ENCODE measurements around the gene FBXO36. TPM values are rescaled to one million over a fixed set of nuclear protein-coding genes. Genes with fewer than 3 reads are reported as not detected.

The FBXO36 gene
- polyA plus RNA-seq, 1 donor (not counting 4 experiments of a cell fraction or from before 2014, with no cell fraction given) = 1.7 TPM

- Histone ChIP-seq H3K36me3 (ENCODE audit: control insufficient read depth in 2 of 2, extremely low read depth in 1 of 2, insufficient read depth in 2 of 2, low read length in 2 of 2) (no peaks in the 10 kb centered on the region), H3K9ac (ENCODE audit: control insufficient read depth, extremely low read depth, insufficient read depth, low read length) (no peak overlapping the region), H4K20me1 (ENCODE audit: control insufficient read depth, extremely low read depth, insufficient read depth, low read length) (peaks cover 12% of the 10 kb centered on the region), H3K27ac (ENCODE audit: control insufficient read depth, insufficient read depth, low read length) (no peak overlapping the region), H3K4me2 (ENCODE audit: control insufficient read depth, extremely low read depth, insufficient read depth, low read depth, low read length) (no peak overlapping the region), H3K9me3 (ENCODE audit: control insufficient read depth, low read depth, low read length) (no peaks in the 10 kb centered on the region), H3K27me3 (ENCODE audit: control insufficient read depth, extremely low read depth, insufficient read depth, low read length) (no peaks in the 10 kb centered on the region), H3K79me2 (ENCODE audit: control insufficient read depth, insufficient read depth, low read length) (peaks cover 92% of the 10 kb centered on the region), H3K9me1 (ENCODE audit: control insufficient read depth, extremely low read depth, insufficient read depth, low read length) (no peaks in the 10 kb centered on the region), H3K4me1 (ENCODE audit: control insufficient read depth, extremely low read depth, insufficient read depth, low read length) (peaks cover 10% of the 10 kb centered on the region), H2AFZ (ENCODE audit: control insufficient read depth, low read length) (no peak overlapping the region), H3K4me3 (ENCODE audit: control insufficient read depth in 2 of 3, extremely low read depth in 1 of 3, insufficient read depth in 2 of 3, low read depth in 1 of 3, low read length in 3 of 3) (no peak overlapping the region)
- dilution Hi-C loops (cut with MboI; ENCODE audit: extremely low pct_ligation_motif_present, low sequenced_read_pairs) = no loop called here
- DNase-seq (ENCODE audit: low read depth, low spot score) (no peak), FAIRE-seq (no peak)
- TF ChIP-seq EZH2 (IDR thresholded peaks at IDR 0.05; ENCODE audit: low read length) = no peak
- no peak for TF ChIP-seq CTCF (optimal IDR thresholded peaks at IDR 0.05 in 1 of 3, IDR thresholded peaks at IDR 0.05 in 1 of 3, conservative IDR thresholded peaks at IDR 0.05 in 1 of 3; ENCODE audit: extremely low read depth in 1 of 3, insufficient read depth in 2 of 3, low read length in 3 of 3)
These were observed 34.9 kb upstream of the FBXO36 start for GRCh38 chr2:229887441-229887840.

- no peak for DNase-seq (ENCODE audit: low read depth, low spot score)
- H4K20me1 ChIP-seq (ENCODE audit: control insufficient read depth, extremely low read depth, insufficient read depth, low read length) = peaks cover 12% of the 10 kb centered on the region
These were observed 34.3 kb upstream of the FBXO36 start for GRCh38 chr2:229888031-229888430.

More at GRCh38 chr2:229888031-229888430, 34.3 kb upstream of the FBXO36 start:
- Histone ChIP-seq H3K27me3 (ENCODE audit: control insufficient read depth, extremely low read depth, insufficient read depth, low read length) (no peaks in the 10 kb centered on the region), H3K36me3 (ENCODE audit: control insufficient read depth in 2 of 2, extremely low read depth in 1 of 2, insufficient read depth in 2 of 2, low read length in 2 of 2) (no peaks in the 10 kb centered on the region), H3K9me1 (ENCODE audit: control insufficient read depth, extremely low read depth, insufficient read depth, low read length) (no peaks in the 10 kb centered on the region), H3K79me2 (ENCODE audit: control insufficient read depth, insufficient read depth, low read length) (peaks cover 92% of the 10 kb centered on the region), H3K9ac (ENCODE audit: control insufficient read depth, extremely low read depth, insufficient read depth, low read length) (no peak overlapping the region), H3K9me3 (ENCODE audit: control insufficient read depth, low read depth, low read length) (no peaks in the 10 kb centered on the region), H3K4me3 (ENCODE audit: control insufficient read depth in 2 of 3, extremely low read depth in 1 of 3, insufficient read depth in 2 of 3, low read depth in 1 of 3, low read length in 3 of 3) (no peak overlapping the region), H3K4me2 (ENCODE audit: control insufficient read depth, extremely low read depth, insufficient read depth, low read depth, low read length) (no peak overlapping the region), H3K27ac (ENCODE audit: control insufficient read depth, insufficient read depth, low read length) (no peak overlapping the region), H2AFZ (ENCODE audit: control insufficient read depth, low read length) (no peak overlapping the region), H3K4me1 (ENCODE audit: control insufficient read depth, extremely low read depth, insufficient read depth, low read length) (peaks cover 10% of the 10 kb centered on the region)
- FAIRE-seq = peak; percentile 46
- TF ChIP-seq CTCF (optimal IDR thresholded peaks at IDR 0.05 in 1 of 3, IDR thresholded peaks at IDR 0.05 in 1 of 3, conservative IDR thresholded peaks at IDR 0.05 in 1 of 3; ENCODE audit: extremely low read depth in 1 of 3, insufficient read depth in 2 of 3, low read length in 3 of 3) = no peak
- no peak for TF ChIP-seq EZH2 (IDR thresholded peaks at IDR 0.05; ENCODE audit: low read length)
- dilution Hi-C loops (cut with MboI; ENCODE audit: extremely low pct_ligation_motif_present, low sequenced_read_pairs) = no loop called here

Data from keratinocyte (primary cell).